PFSK-1 (cell line): Measurements from ENCODE around the gene DPYD.

ENCODE experiments used
- POLR2AphosphoS5 ChIP-seq: IDR thresholded peaks from 2 replicates; pipeline ENCODE4 v1.6.1; 2012; ENCODE audit warnings: low read depth, mild to moderate bottlenecking, control low read depth, low read length, moderate library complexity
- TAF1 ChIP-seq: IDR thresholded peaks from 2 replicates; pipeline ENCODE4 v1.6.1; 2012; ENCODE audit warnings: low read length, control low read depth, borderline replicate concordance; ENCODE audit not compliant: insufficient read depth
- TF ChIP-seq, protein P1 (sequence below), 2 experiments: IDR thresholded peaks; 2 replicates each; pipeline versions ENCODE4 v1.6.1 to v1.8.0; 2011 to 2012; ENCODE audit warnings: low read depth in 2 of 2, low read length in 2 of 2, control low read depth in 1 of 2, inconsistent platforms in 1 of 2, mild to moderate bottlenecking in 1 of 2, moderate library complexity in 1 of 2; ENCODE audit not compliant: insufficient read depth in 1 of 2

GRCh38 chr1:97816927-97817326 is 103.9 kb downstream of the DPYD start:
- TF ChIP-seq, protein P1, sequence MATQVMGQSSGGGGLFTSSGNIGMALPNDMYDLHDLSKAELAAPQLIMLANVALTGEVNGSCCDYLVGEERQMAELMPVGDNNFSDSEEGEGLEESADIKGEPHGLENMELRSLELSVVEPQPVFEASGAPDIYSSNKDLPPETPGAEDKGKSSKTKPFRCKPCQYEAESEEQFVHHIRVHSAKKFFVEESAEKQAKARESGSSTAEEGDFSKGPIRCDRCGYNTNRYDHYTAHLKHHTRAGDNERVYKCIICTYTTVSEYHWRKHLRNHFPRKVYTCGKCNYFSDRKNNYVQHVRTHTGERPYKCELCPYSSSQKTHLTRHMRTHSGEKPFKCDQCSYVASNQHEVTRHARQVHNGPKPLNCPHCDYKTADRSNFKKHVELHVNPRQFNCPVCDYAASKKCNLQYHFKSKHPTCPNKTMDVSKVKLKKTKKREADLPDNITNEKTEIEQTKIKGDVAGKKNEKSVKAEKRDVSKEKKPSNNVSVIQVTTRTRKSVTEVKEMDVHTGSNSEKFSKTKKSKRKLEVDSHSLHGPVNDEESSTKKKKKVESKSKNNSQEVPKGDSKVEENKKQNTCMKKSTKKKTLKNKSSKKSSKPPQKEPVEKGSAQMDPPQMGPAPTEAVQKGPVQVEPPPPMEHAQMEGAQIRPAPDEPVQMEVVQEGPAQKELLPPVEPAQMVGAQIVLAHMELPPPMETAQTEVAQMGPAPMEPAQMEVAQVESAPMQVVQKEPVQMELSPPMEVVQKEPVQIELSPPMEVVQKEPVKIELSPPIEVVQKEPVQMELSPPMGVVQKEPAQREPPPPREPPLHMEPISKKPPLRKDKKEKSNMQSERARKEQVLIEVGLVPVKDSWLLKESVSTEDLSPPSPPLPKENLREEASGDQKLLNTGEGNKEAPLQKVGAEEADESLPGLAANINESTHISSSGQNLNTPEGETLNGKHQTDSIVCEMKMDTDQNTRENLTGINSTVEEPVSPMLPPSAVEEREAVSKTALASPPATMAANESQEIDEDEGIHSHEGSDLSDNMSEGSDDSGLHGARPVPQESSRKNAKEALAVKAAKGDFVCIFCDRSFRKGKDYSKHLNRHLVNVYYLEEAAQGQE (IDR thresholded peaks at IDR 0.05; ENCODE audit: insufficient read depth in 1 of 2, low read depth in 2 of 2, low read length in 2 of 2): no peak
- no peak for TF ChIP-seq POLR2AphosphoS5
- TF ChIP-seq TAF1: no peak
